Measurements from ENCODE around the gene PPM1A. TPM values are rescaled to one million over a fixed set of nuclear protein-coding genes. Genes with fewer than 3 reads are reported as not detected.

PPM1A gene
- total and polyA plus RNA-seq, 2 of the 8 experiments (the other 6 are each of a cell fraction or from before 2014, with no cell fraction given) = 14.0 to 51.2 TPM

- H3K27me3 ChIP-seq (replicated peaks in 1 of 4; ENCODE audit: control insufficient read depth in 3 of 4, extremely low read depth in 1 of 4, insufficient read depth in 3 of 4, low read length in 3 of 4) = no peaks in the 10 kb centered on the region
- H3K23me2 ChIP-seq (ENCODE audit: low read depth, low read length) = no peaks in the 10 kb centered on the region
- H4K5ac ChIP-seq (ENCODE audit: insufficient read length, low read depth, low read length) = no peak overlapping the region
- H2BK5ac ChIP-seq (ENCODE audit: low read depth, low read length) = no peak overlapping the region
- peaks cover 0 to 15% (median 12%) of the 10 kb centered on the region in 4 experiments; a peak in 5 of 7 replicates for H3K4me1 ChIP-seq (replicated peaks in 1 of 4; ENCODE audit: control insufficient read depth in 3 of 4, insufficient read depth in 4 of 4, low read length in 3 of 4)
- H3K36me3 ChIP-seq (ENCODE audit: control insufficient read depth in 2 of 4, insufficient read depth in 4 of 4, low read length in 3 of 4) = no peaks in the 10 kb centered on the region; a peak in 1 of 8 replicates
- POLR2A ChIA-PET (ENCODE audit: partially characterized antibody) = interaction anchor here (1.8 kb wide), 1 partner anchor 22 kb away, joined by 4 read pairs; no protein-coding TSS in a partner anchor
- H2BK12ac ChIP-seq (ENCODE audit: low read depth, low read length) = 0 out of 2 replicates have a peak overlapping the region, but pooled peaks have one; percentile 33
- H3K79me2 ChIP-seq (ENCODE audit: control insufficient read depth in 1 of 2, insufficient read depth in 2 of 2, low read length in 2 of 2) = peaks cover 0 to 84% of the 10 kb centered on the region in 2 experiments; a peak in 2 of 4 replicates
- DNase-seq (ENCODE audit: low read depth in 1 of 2, low spot score in 2 of 2) (no peak), FAIRE-seq (no peak)
- no peak overlapping the region; the same call in 1 of the 2 replicates for H2BK15ac ChIP-seq (ENCODE audit: low read length)
- no peak overlapping the region for H3K9ac ChIP-seq (replicated peaks in 1 of 4; ENCODE audit: extremely low read depth in 1 of 4, low read depth in 3 of 4, low read length in 3 of 4)
- 0 out of 2 replicates have a peak overlapping the region, but pooled peaks have one; percentile 6 for H2AK5ac ChIP-seq (ENCODE audit: low read depth, low read length)
- CTCF ChIA-PET (ENCODE audit: partially characterized antibody) = interaction anchor here (1.3 to 4.0 kb wide), 5 partner anchors 8 to 288 kb away, joined by 4 to 29 read pairs (median 5); no protein-coding TSS in a partner anchor
- no peak overlapping the region for H3K56ac ChIP-seq (replicated peaks; ENCODE audit: insufficient read length, low read depth, low read length)
- H2AFZ ChIP-seq (ENCODE audit: low read length) = no peak overlapping the region
- H4K91ac ChIP-seq (replicated peaks; ENCODE audit: insufficient read length, low read length) = no peak overlapping the region
- no peaks in the 10 kb centered on the region for H3K9me3 ChIP-seq (ENCODE audit: insufficient read depth in 2 of 2, low read depth in 1 of 2, low read length in 1 of 2)
- no peak overlapping the region for H3K27ac ChIP-seq (ENCODE audit: low read depth, low read length)
- no peak overlapping the region for H3K14ac ChIP-seq (ENCODE audit: insufficient read length)
- peaks cover 6% of the 10 kb centered on the region for H3K79me1 ChIP-seq (ENCODE audit: low read depth, low read length)
- H3K18ac ChIP-seq (ENCODE audit: extremely low read depth, low read length) = 0 out of 2 replicates have a peak overlapping the region, but pooled peaks have one; percentile 15
- H4K8ac ChIP-seq (ENCODE audit: extremely low read depth, insufficient read depth, low read length) = no peak overlapping the region
- TF ChIP-seq RAD21 (IDR thresholded peaks at IDR 0.05 in 1 of 2, conservative IDR thresholded peaks at IDR 0.05 in 1 of 2; ENCODE audit: low read depth in 2 of 2, low read length in 2 of 2) (peak; percentile 13 to 27; a peak in 2 of 4 replicates), EGR1 (IDR thresholded peaks at IDR 0.05; ENCODE audit: borderline replicate concordance, low read depth, low read length) (no peak)
- H4K20me1 ChIP-seq (replicated peaks in 1 of 2; ENCODE audit: control insufficient read depth in 1 of 2, insufficient read depth in 2 of 2, low read length in 2 of 2) = peaks cover 0 to 2% of the 10 kb centered on the region in 2 experiments
- H3K23ac ChIP-seq (ENCODE audit: insufficient read length) = no peak overlapping the region
- no peak overlapping the region for H3K4me2 ChIP-seq (ENCODE audit: insufficient read depth in 1 of 2, low read depth in 2 of 2, low read length in 2 of 2)
- no peak overlapping the region for H3K4ac ChIP-seq (replicated peaks; ENCODE audit: insufficient read length, low read depth, low read length)
- H3K4me3 ChIP-seq (ENCODE audit: extremely low read depth in 1 of 4, insufficient read depth in 2 of 4, low read depth in 3 of 4, low read length in 4 of 4) = no peak overlapping the region
- WGBS, 2 experiments (ENCODE audit: extremely low coverage in 1 of 2, insufficient coverage in 1 of 2, insufficient read length in 1 of 2, insufficient replicate concordance in 2 of 2, low coverage in 1 of 2, low lambda C conversion rate in 2 of 2, missing lambda C conversion rate in 1 of 2) = 88% methylated on average over 2 of the region's 2 CpGs; no CpG with 5 or more reads in 1 of the 2 experiments
- peak overlapping the region; percentile 36; the same call in 1 of the 2 replicates for H2BK20ac ChIP-seq (ENCODE audit: low read length)
- H2BK120ac ChIP-seq (replicated peaks; ENCODE audit: low read depth, low read length) = no peak overlapping the region
These were observed 24.9 kb downstream of the PPM1A start for GRCh38 chr14:60273956-60274355.

Data from H1 (cell line).